SU-DHL-6 (cell line): ENCODE measurements around the gene CNOT1.

ENCODE experiments used
- EZH2phosphoT487 ChIP-seq: fragments of 200-600 bp; sonication (generic), shearing (Covaris generic); conservative IDR thresholded peaks from 2 replicates; pipeline ENCODE4 v1.6.1; 2018; ENCODE audit warnings: mild to moderate bottlenecking, antibody characterized with exemption, low read length, moderate library complexity, mixed read lengths
- TF ChIP-seq, protein P1 (sequence below): fragments of 200-600 bp; sonication (generic); IDR thresholded peaks from one replicate; pipeline ENCODE4 v1.5.1; 2017; ENCODE audit warnings: antibody characterized with exemption, mild to moderate bottlenecking, low read length, moderate library complexity; ENCODE audit not compliant: insufficient read depth, poor library complexity, severe bottlenecking

DNA sequence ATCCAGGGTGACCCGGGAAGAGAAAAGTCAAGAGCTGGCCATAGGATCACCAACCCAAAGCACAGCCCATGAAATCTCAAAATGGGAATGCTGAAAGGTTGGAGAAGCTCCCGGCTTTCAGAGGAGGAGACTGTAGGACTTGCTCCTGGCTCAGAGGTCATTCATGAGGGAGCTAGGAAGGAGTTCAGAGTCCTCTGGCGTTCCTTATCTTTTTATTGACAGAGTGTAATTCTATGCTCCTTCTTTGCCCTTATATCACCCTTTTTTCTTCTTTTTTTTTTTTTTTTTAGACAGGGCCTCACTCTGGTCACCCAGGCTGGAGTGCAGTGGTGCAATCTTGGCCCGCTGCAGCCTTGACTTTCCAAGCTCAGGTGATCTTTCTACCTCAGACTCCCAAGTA is 27.3 kb upstream of the CNOT1 start:
- TF ChIP-seq, protein P1, sequence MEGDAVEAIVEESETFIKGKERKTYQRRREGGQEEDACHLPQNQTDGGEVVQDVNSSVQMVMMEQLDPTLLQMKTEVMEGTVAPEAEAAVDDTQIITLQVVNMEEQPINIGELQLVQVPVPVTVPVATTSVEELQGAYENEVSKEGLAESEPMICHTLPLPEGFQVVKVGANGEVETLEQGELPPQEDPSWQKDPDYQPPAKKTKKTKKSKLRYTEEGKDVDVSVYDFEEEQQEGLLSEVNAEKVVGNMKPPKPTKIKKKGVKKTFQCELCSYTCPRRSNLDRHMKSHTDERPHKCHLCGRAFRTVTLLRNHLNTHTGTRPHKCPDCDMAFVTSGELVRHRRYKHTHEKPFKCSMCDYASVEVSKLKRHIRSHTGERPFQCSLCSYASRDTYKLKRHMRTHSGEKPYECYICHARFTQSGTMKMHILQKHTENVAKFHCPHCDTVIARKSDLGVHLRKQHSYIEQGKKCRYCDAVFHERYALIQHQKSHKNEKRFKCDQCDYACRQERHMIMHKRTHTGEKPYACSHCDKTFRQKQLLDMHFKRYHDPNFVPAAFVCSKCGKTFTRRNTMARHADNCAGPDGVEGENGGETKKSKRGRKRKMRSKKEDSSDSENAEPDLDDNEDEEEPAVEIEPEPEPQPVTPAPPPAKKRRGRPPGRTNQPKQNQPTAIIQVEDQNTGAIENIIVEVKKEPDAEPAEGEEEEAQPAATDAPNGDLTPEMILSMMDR = no peak
- TF ChIP-seq EZH2phosphoT487 = no peak
